ENCODE results near the gene APBB2.

Gene APBB2

GRCh38 chr4:41110050-41110449 lies 104.3 kb downstream of the APBB2 start:
- no peak for DNase-seq (ENCODE audit: low read depth in 3 of 3, low spot score in 1 of 3)

GRCh38 chr4:41108481-41108880 lies 105.9 kb downstream of the APBB2 start:
- no peak for DNase-seq (ENCODE audit: low read depth in 3 of 3, low spot score in 1 of 3)

- no peak for DNase-seq (ENCODE audit: low read depth in 3 of 3, low spot score in 1 of 3)
Observed at GRCh38 chr4:41106694-41107419, 107.5 kb downstream of the APBB2 start.

- no peak for DNase-seq (ENCODE audit: low read depth in 3 of 3, low spot score in 1 of 3)
Observed at GRCh38 chr4:41106081-41106480, 108.3 kb downstream of the APBB2 start.

GRCh38 chr4:41104155-41104554 lies 110.2 kb downstream of the APBB2 start:
- no peak for DNase-seq (ENCODE audit: low read depth in 3 of 3, low spot score in 1 of 3)

- no peak for DNase-seq (ENCODE audit: low read depth in 3 of 3, low spot score in 1 of 3)
Observed at GRCh38 chr4:41103657-41104056, 110.7 kb downstream of the APBB2 start.

- no peak for DNase-seq (ENCODE audit: low read depth in 3 of 3, low spot score in 1 of 3)
Observed at GRCh38 chr4:41102414-41103092, 111.8 kb downstream of the APBB2 start.

- no peak for DNase-seq (ENCODE audit: low read depth in 3 of 3, low spot score in 1 of 3)
Observed at GRCh38 chr4:41098093-41099048, 116.0 kb downstream of the APBB2 start.

- no peak for DNase-seq (ENCODE audit: low read depth in 3 of 3, low spot score in 1 of 3)
Observed at GRCh38 chr4:41095973-41096372, 118.4 kb downstream of the APBB2 start.

- no peak for DNase-seq (ENCODE audit: low read depth in 3 of 3, low spot score in 1 of 3)
Observed at GRCh38 chr4:41095192-41095872, 119.0 kb downstream of the APBB2 start.

GRCh38 chr4:41092128-41092527 lies 122.2 kb downstream of the APBB2 start:
- no peak for DNase-seq (ENCODE audit: low read depth in 3 of 3, low spot score in 1 of 3)

GRCh38 chr4:41081847-41082246 lies 132.5 kb downstream of the APBB2 start:
- no peak for DNase-seq (ENCODE audit: low read depth in 3 of 3, low spot score in 1 of 3)

- no peak for DNase-seq (ENCODE audit: low read depth in 3 of 3, low spot score in 1 of 3)
Observed at GRCh38 chr4:41080976-41081375, 133.4 kb downstream of the APBB2 start.

- DNase-seq (ENCODE audit: low read depth in 3 of 3, low spot score in 1 of 3): no peak
Observed at GRCh38 chr4:41079881-41080560, 134.3 kb downstream of the APBB2 start.

GRCh38 chr4:41077628-41078027 lies 136.7 kb downstream of the APBB2 start:
- DNase-seq (ENCODE audit: low read depth in 3 of 3, low spot score in 1 of 3): no peak

- DNase-seq (ENCODE audit: low read depth in 3 of 3, low spot score in 1 of 3): no peak
Observed at GRCh38 chr4:41076481-41076880, 137.9 kb downstream of the APBB2 start.

GRCh38 chr4:41074215-41074614 lies 140.1 kb downstream of the APBB2 start:
- no peak for DNase-seq (ENCODE audit: low read depth in 3 of 3, low spot score in 1 of 3)

- no peak for DNase-seq (ENCODE audit: low read depth in 3 of 3, low spot score in 1 of 3)
Observed at GRCh38 chr4:41072021-41072777, 142.1 kb downstream of the APBB2 start.

- no peak for DNase-seq (ENCODE audit: low read depth in 3 of 3, low spot score in 1 of 3)
Observed at GRCh38 chr4:41070516-41071281, 143.6 kb downstream of the APBB2 start.

Data from stimulated activated CD4-positive, alpha-beta T cell treated with anti-CD3 and anti-CD28 coated beads, TNF-alpha, amount 100 ng/mL, for 1 hour (primary cell).